ENCODE data around the gene ITGB3. TPM values are rescaled to one million over a fixed set of nuclear protein-coding genes. Genes with fewer than 3 reads are reported as not detected.

ITGB3 gene
- total and polyA plus RNA-seq, 2 of the 8 experiments (the other 6 are each of a cell fraction or from before 2014, with no cell fraction given) = 0.08 to 0.09 TPM

- TF ChIP-seq CREB1 (IDR thresholded peaks at IDR 0.05) (peak; percentile 53; the same call in 1 of the 2 replicates), EZH2 (IDR thresholded peaks at IDR 0.05; ENCODE audit: low read depth, low read length, severe bottlenecking) (peak; percentile 53), SUZ12 (IDR thresholded peaks at IDR 0.05; ENCODE audit: low read length) (peak; percentile 78), GTF2F1 (IDR thresholded peaks at IDR 0.05; ENCODE audit: borderline replicate concordance, low read depth, low read length) (no peak), KDM4A (IDR thresholded peaks at IDR 0.05; ENCODE audit: low read depth, low read length, severe bottlenecking) (peak; percentile 98), MAFK (IDR thresholded peaks at IDR 0.05; ENCODE audit: low read depth, low read length) (no peak), RFX5 (IDR thresholded peaks at IDR 0.05; ENCODE audit: borderline replicate concordance, low read depth, low read length) (no peak), SRF (IDR thresholded peaks at IDR 0.05; ENCODE audit: low read depth, low read length) (no peak)
- TF ChIP-seq, protein P1, sequence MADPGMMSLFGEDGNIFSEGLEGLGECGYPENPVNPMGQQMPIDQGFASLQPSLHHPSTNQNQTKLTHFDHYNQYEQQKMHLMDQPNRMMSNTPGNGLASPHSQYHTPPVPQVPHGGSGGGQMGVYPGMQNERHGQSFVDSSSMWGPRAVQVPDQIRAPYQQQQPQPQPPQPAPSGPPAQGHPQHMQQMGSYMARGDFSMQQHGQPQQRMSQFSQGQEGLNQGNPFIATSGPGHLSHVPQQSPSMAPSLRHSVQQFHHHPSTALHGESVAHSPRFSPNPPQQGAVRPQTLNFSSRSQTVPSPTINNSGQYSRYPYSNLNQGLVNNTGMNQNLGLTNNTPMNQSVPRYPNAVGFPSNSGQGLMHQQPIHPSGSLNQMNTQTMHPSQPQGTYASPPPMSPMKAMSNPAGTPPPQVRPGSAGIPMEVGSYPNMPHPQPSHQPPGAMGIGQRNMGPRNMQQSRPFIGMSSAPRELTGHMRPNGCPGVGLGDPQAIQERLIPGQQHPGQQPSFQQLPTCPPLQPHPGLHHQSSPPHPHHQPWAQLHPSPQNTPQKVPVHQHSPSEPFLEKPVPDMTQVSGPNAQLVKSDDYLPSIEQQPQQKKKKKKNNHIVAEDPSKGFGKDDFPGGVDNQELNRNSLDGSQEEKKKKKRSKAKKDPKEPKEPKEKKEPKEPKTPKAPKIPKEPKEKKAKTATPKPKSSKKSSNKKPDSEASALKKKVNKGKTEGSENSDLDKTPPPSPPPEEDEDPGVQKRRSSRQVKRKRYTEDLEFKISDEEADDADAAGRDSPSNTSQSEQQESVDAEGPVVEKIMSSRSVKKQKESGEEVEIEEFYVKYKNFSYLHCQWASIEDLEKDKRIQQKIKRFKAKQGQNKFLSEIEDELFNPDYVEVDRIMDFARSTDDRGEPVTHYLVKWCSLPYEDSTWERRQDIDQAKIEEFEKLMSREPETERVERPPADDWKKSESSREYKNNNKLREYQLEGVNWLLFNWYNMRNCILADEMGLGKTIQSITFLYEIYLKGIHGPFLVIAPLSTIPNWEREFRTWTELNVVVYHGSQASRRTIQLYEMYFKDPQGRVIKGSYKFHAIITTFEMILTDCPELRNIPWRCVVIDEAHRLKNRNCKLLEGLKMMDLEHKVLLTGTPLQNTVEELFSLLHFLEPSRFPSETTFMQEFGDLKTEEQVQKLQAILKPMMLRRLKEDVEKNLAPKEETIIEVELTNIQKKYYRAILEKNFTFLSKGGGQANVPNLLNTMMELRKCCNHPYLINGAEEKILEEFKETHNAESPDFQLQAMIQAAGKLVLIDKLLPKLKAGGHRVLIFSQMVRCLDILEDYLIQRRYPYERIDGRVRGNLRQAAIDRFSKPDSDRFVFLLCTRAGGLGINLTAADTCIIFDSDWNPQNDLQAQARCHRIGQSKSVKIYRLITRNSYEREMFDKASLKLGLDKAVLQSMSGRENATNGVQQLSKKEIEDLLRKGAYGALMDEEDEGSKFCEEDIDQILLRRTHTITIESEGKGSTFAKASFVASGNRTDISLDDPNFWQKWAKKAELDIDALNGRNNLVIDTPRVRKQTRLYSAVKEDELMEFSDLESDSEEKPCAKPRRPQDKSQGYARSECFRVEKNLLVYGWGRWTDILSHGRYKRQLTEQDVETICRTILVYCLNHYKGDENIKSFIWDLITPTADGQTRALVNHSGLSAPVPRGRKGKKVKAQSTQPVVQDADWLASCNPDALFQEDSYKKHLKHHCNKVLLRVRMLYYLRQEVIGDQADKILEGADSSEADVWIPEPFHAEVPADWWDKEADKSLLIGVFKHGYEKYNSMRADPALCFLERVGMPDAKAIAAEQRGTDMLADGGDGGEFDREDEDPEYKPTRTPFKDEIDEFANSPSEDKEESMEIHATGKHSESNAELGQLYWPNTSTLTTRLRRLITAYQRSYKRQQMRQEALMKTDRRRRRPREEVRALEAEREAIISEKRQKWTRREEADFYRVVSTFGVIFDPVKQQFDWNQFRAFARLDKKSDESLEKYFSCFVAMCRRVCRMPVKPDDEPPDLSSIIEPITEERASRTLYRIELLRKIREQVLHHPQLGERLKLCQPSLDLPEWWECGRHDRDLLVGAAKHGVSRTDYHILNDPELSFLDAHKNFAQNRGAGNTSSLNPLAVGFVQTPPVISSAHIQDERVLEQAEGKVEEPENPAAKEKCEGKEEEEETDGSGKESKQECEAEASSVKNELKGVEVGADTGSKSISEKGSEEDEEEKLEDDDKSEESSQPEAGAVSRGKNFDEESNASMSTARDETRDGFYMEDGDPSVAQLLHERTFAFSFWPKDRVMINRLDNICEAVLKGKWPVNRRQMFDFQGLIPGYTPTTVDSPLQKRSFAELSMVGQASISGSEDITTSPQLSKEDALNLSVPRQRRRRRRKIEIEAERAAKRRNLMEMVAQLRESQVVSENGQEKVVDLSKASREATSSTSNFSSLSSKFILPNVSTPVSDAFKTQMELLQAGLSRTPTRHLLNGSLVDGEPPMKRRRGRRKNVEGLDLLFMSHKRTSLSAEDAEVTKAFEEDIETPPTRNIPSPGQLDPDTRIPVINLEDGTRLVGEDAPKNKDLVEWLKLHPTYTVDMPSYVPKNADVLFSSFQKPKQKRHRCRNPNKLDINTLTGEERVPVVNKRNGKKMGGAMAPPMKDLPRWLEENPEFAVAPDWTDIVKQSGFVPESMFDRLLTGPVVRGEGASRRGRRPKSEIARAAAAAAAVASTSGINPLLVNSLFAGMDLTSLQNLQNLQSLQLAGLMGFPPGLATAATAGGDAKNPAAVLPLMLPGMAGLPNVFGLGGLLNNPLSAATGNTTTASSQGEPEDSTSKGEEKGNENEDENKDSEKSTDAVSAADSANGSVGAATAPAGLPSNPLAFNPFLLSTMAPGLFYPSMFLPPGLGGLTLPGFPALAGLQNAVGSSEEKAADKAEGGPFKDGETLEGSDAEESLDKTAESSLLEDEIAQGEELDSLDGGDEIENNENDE (IDR thresholded peaks at IDR 0.05; ENCODE audit: insufficient replicate concordance, low read length) = no peak
Observed at GRCh38 chr17:47253541-47254402, at the start of gene ITGB3 (continued).
